ENCODE results near the gene BRI3BP. TPM values are rescaled to one million over a fixed set of nuclear protein-coding genes. Genes with fewer than 3 reads are reported as not detected.

Gene BRI3BP
- 1.4 and 1.5 TPM in 2 replicates for total RNA-seq

GRCh38 chr12:124993626-124994436 is at the start of gene BRI3BP:
TSS of gene BRI3BP (plus strand) at chr12:124993645. CDS start at chr12:124993791, 146 bp downstream.

GRCh38 chr12:125065021-125065918 is 71.8 kb downstream of the BRI3BP start, which contains the start of gene AACS:
TSS of gene AACS (plus strand) at chr12:125065435. CDS start at chr12:125065585, 150 bp downstream.

Other genes with a start within 250 kb of the BRI3BP start
- 4.6 and 6.6 TPM in 2 replicates for gene SCARB1, start 129.8 kb upstream of the BRI3BP start, total RNA-seq
- gene UBC, start 79.0 kb upstream of the BRI3BP start, total RNA-seq: 2,781 and 4,093 TPM in 2 replicates
- gene DHX37, start 4.5 kb upstream of the BRI3BP start, total RNA-seq: 7.6 and 8.2 TPM in 2 replicates
- 24.7 and 27.6 TPM in 2 replicates for gene AACS, start 71.8 kb downstream of the BRI3BP start, total RNA-seq
- gene TMEM132B, start 192.7 kb downstream of the BRI3BP start, total RNA-seq: 20.3 and 70.3 TPM in 2 replicates

Data from bronchial smooth muscle cell (primary cell).